ENCODE measurements around the gene CDH23. TPM values are rescaled to one million over a fixed set of nuclear protein-coding genes. Genes with fewer than 3 reads are reported as not detected.

Gene CDH23
- total RNA-seq, 1 donor from 2014 or later: 10.3 TPM

- intact Hi-C loops (cut with DNase I): no loop called here
- DNase-seq (ENCODE audit: extremely low spot score in 2 of 2): no peak
- Histone ChIP-seq H3K27ac (no peak overlapping the region), H3K36me3 (no peaks in the 10 kb centered on the region), H3K4me1 (peaks cover 5% of the 10 kb centered on the region), H3K27me3 (no peaks in the 10 kb centered on the region), H3K9me3 (no peaks in the 10 kb centered on the region), H3K4me3 (no peak overlapping the region)
- no peak for TF ChIP-seq POLR2AphosphoS5 (IDR thresholded peaks at IDR 0.05; ENCODE audit: insufficient read depth in 1 of 2, low read depth in 1 of 2)
- TF ChIP-seq POLR2A (IDR thresholded peaks at IDR 0.05): no peak
- TF ChIP-seq, protein P1, sequence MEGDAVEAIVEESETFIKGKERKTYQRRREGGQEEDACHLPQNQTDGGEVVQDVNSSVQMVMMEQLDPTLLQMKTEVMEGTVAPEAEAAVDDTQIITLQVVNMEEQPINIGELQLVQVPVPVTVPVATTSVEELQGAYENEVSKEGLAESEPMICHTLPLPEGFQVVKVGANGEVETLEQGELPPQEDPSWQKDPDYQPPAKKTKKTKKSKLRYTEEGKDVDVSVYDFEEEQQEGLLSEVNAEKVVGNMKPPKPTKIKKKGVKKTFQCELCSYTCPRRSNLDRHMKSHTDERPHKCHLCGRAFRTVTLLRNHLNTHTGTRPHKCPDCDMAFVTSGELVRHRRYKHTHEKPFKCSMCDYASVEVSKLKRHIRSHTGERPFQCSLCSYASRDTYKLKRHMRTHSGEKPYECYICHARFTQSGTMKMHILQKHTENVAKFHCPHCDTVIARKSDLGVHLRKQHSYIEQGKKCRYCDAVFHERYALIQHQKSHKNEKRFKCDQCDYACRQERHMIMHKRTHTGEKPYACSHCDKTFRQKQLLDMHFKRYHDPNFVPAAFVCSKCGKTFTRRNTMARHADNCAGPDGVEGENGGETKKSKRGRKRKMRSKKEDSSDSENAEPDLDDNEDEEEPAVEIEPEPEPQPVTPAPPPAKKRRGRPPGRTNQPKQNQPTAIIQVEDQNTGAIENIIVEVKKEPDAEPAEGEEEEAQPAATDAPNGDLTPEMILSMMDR (IDR thresholded peaks at IDR 0.05): no peak
These were observed 137.2 kb downstream of the CDH23 start for GRCh38 chr10:71533936-71534335.

- Histone ChIP-seq H3K4me3 (no peak overlapping the region), H3K9me3 (no peaks in the 10 kb centered on the region), H3K4me1 (peaks cover 5% of the 10 kb centered on the region), H3K27me3 (no peaks in the 10 kb centered on the region), H3K27ac (no peak overlapping the region), H3K36me3 (no peaks in the 10 kb centered on the region)
- no peak for TF ChIP-seq POLR2AphosphoS5 (IDR thresholded peaks at IDR 0.05; ENCODE audit: insufficient read depth in 1 of 2, low read depth in 1 of 2)
- TF ChIP-seq, protein P1 (IDR thresholded peaks at IDR 0.05): no peak
- no peak for DNase-seq (ENCODE audit: extremely low spot score in 2 of 2)
- intact Hi-C loops (cut with DNase I): no loop called here
These were observed 138.0 kb downstream of the CDH23 start for GRCh38 chr10:71534568-71535194.

- intact Hi-C loops (cut with DNase I): no loop called here
These were observed 139.6 kb downstream of the CDH23 start for GRCh38 chr10:71536332-71536731.

DNA sequence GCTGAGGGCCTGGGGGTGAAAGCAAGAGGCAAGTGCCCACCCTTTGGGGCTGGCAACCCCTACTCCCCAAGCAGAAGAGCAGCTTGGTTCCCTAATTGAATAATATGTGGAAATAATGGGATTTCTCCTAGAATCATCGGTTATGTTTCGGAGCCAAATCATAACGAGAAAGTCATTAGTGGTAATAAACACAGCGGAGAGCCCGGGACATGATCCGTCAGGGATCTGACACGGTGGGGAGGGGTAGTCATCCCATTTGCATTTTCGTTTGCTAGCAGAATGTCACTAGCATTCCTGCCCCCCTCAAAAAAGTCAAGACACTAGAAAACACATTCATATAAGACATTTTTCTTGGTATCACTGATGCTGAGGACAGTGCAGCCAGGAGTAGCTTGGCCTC lies 140.4 kb downstream of the CDH23 start:
- no peak overlapping the region for H3K27ac ChIP-seq
- no peaks in the 10 kb centered on the region for H3K4me1 ChIP-seq
- intact Hi-C loops (cut with DNase I): no loop called here
- no peak overlapping the region for H3K4me3 ChIP-seq
- no peaks in the 10 kb centered on the region for H3K9me3 ChIP-seq
- TF ChIP-seq, protein P1 (IDR thresholded peaks at IDR 0.05): no peak
- TF ChIP-seq POLR2A (IDR thresholded peaks at IDR 0.05): no peak
- no peaks in the 10 kb centered on the region for H3K36me3 ChIP-seq
- no peak for DNase-seq (ENCODE audit: extremely low spot score in 2 of 2)
- H3K27me3 ChIP-seq: no peaks in the 10 kb centered on the region

More at GRCh38 chr10:71536332-71536731, 139.6 kb downstream of the CDH23 start:
- H3K27ac ChIP-seq: no peak overlapping the region
- no peaks in the 10 kb centered on the region for H3K27me3 ChIP-seq
- TF ChIP-seq, protein P1 (IDR thresholded peaks at IDR 0.05): no peak
- TF ChIP-seq POLR2A (IDR thresholded peaks at IDR 0.05): no peak
- TF ChIP-seq POLR2AphosphoS5 (IDR thresholded peaks at IDR 0.05; ENCODE audit: insufficient read depth in 1 of 2, low read depth in 1 of 2): no peak
- no peaks in the 10 kb centered on the region for H3K9me3 ChIP-seq
- no peaks in the 10 kb centered on the region for H3K36me3 ChIP-seq
- DNase-seq (ENCODE audit: extremely low spot score in 2 of 2): no peak
- no peak overlapping the region for H3K4me3 ChIP-seq
- no peaks in the 10 kb centered on the region for H3K4me1 ChIP-seq

DNA sequence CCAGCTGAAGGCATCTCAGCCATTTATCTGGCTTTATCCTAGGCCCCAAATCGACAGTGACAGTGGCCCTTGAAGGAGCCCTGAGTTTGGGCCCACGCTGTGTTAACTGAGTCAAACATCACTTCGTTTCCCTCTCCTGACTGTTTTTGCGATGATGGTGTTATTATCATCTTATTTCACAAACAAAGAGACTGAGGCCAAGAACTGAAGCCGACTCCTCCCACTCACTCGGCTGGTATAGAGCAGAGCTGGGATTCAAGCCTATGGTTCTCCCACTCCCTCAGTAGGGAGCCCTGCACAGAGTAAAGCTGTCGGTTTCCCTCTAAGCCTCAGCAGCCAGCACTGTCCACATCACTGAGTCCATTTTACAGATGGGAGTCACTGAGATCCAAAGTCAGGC lies 141.0 kb downstream of the CDH23 start:
- H3K4me1 ChIP-seq: no peaks in the 10 kb centered on the region
- intact Hi-C loops (cut with DNase I): no loop called here
- no peaks in the 10 kb centered on the region for H3K27me3 ChIP-seq
- no peaks in the 10 kb centered on the region for H3K9me3 ChIP-seq
- no peak overlapping the region for H3K27ac ChIP-seq
- no peaks in the 10 kb centered on the region for H3K36me3 ChIP-seq
- TF ChIP-seq POLR2A (IDR thresholded peaks at IDR 0.05): no peak
- TF ChIP-seq POLR2AphosphoS5 (IDR thresholded peaks at IDR 0.05; ENCODE audit: insufficient read depth in 1 of 2, low read depth in 1 of 2): no peak
- TF ChIP-seq, protein P1 (IDR thresholded peaks at IDR 0.05): no peak
- DNase-seq (ENCODE audit: extremely low spot score in 2 of 2): no peak
- no peak overlapping the region for H3K4me3 ChIP-seq

Measured in vagina (tissue), 2 donors.